ENCODE measurements around the gene EPDR1.

DNA sequence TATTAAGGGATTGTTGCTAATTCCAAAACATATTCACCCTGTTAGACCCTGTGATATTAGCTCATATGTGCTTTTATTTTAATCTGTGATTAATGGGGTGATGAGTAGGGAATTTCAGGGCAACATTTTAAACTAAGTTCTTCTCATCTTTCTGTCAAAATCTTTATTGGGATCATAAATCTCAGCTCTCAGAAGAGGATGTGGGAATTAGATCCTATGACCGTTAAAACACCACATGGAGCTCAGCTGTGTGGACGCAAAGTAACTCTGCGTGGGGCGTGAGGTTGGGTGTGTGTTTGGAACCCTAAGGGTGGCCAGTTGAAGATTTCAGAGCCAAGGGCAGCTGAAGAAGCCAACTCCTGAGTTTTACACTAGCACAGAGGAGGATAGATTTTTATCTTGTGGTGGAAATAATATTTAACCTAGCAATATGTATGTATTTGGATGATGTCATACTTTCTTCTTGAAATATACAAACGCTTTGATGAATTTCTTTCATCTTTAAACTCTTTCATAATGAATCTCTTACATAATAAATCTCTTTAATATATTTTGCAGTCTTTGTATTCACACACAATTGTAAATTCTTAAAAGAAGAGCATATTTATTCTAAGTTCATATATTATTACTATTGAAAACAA is 64.4 kb downstream of the EPDR1 start:
- TF ChIP-seq, protein P1, sequence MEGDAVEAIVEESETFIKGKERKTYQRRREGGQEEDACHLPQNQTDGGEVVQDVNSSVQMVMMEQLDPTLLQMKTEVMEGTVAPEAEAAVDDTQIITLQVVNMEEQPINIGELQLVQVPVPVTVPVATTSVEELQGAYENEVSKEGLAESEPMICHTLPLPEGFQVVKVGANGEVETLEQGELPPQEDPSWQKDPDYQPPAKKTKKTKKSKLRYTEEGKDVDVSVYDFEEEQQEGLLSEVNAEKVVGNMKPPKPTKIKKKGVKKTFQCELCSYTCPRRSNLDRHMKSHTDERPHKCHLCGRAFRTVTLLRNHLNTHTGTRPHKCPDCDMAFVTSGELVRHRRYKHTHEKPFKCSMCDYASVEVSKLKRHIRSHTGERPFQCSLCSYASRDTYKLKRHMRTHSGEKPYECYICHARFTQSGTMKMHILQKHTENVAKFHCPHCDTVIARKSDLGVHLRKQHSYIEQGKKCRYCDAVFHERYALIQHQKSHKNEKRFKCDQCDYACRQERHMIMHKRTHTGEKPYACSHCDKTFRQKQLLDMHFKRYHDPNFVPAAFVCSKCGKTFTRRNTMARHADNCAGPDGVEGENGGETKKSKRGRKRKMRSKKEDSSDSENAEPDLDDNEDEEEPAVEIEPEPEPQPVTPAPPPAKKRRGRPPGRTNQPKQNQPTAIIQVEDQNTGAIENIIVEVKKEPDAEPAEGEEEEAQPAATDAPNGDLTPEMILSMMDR (IDR thresholded peaks at IDR 0.05): no peak
- TF ChIP-seq POLR2A (IDR thresholded peaks at IDR 0.05): no peak
